HG03521 (cell line): ENCODE data around the gene CDH2.

Source experiments
- ATAC-seq: cut with Tn5 transposase; IDR thresholded peaks from one replicate; pipeline ENCODE4 v1.9.1; 2021; ENCODE audit warnings: mild to moderate bottlenecking, moderate library complexity; ENCODE audit not compliant: unreplicated experiment

The CDH2 gene

DNA sequence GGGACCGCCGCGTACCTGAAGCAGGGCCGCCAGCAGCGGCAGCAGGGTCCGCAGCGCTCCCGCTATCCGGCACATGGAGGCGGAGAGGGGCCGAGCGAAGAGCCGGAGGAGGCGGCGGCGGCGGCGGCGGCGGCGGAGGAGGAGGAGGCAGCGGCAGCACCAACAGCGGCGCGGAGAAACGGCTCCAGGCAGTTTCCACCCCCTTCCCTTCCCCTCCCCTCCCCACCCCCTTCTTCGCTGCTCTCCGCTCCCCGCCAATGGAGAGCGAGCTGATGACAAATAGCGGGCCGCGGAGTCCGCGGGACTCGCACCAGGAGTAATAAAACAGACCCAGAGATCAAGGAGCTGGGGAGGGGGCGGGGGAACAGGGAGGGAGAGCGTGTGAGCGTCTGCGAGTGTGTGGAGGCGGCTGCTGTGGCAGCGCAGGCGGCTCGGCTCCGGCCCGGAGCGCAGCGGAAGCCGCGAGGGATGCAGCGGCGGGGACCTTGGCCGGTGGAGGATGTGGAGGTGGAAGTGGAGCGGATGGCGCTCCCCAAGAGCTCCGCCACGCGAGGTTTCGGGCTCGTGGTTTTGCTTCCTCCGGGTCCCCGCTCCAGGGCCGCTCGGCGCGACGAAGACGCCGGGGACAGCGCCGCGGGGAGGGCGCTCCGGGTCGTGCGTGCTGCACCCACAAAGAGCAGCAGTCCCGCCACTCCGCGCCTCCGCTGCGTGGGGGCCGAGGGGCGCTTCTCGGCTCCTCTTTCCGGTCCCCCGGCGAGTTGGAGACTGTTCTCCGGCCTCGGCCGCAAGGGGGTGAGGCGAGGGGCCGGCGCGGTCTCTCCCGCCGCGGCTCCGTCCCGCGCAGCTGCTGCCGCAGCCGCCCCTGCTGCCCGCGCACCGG is at the start of gene CDH2:
CDH2 (minus strand) TSS at position 183 of the 880 bp plus-strand sequence; CDS start at position 75, 108 bp downstream.
- no peak for ATAC-seq

DNA sequence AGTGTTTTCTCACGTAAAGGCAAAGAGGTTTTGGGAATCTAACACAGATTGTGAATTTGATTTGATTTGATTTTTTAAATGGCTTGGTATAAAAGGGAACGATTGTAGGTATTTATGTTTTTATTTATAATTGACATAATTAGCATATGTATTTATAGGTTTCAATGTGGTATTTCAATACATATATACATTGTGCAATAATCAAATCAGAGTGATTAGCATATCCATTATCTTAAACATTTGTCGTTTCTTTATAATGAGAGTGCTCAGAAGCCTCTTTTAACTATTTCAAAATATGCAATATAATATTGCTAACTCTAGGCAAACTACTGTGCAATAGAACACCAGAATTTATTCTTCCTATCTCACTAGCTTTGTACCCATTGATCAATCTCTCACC is 35.1 kb upstream of the CDH2 start:
- no peak for ATAC-seq

DNA sequence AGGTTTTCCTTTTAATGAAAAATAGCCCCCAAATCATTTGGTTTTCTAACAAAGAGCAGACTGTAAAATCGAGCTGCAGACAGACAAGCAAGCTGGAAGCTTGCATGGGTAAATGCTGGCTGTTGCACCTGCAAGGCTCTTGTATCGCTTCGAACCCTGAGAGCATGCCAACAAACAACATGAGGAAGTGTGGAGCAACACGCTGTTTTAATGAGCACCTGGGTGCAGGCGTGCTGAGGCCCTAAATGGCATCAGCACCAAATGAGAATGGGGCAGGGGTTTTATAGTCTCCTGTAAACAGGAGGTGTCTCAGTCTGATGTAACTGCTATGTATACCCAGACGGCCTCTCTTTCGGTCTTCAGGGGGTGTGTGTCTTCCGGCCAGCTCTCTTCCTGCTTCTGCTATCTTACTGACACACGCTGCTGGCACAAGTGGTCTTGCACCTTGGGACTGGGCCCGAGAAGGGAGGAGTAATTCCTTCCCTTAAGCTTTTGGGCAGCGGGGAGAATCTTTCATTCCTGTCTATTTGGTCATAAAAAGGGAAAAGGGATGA is 31.9 kb upstream of the CDH2 start:
- no peak for ATAC-seq

DNA sequence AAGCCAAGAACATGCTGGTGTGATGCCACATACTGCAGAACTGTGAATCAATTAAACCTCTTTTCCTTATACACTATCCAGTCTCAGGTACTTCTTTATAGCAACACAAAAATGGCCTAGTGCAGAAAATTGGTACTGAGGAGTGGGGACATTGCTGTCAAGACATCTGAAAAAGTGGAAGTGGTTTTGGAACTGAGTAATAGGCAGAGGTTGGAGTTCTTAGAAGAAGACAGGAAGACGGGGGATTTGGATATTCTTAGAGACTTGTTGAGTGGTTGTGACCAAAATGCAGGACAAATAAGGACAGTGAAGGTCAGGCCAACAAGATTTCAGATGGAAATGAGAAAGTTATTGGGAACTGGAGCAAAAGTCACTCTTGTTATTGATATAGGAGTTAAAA is 31.3 kb upstream of the CDH2 start:
- ATAC-seq, result no peak

DNA sequence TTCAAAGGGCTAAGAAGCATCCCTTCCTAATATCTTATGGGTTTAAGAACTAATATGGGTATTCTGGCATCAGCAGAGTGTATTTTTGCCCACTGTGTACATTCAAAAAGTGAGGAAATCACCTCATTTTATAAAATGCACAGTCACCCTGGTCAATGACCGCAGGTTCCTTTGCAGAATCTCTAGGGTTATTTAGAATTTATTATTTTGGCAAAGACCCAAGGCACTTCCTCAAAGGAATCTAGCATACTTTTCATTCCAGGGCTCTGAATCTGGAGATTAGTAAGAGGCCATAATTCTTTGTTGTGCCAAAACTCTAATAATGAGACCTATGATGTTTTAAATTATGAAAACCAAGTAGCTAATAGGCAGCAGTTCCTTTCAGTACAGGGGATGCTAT is 27.2 kb upstream of the CDH2 start:
- no peak for ATAC-seq

DNA sequence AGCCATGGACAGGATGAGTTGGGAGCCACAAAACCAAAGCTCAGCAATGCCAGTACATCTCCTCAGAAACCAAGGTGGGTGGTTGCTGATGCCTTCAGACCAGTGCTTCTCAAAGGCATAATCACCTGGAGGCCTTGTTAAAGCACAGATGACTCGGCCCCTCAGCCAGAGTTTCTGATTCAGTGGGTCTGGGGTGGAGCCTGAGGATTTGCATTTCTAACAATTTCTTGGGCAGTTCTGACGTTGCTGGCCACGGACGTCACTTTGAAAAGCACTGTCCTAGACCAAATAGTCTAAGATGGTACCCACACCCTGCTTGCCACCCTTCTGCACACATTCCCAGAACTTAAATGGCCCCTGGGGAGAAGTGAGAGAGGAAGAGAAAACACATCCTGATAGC is 24.1 kb upstream of the CDH2 start:
- no peak for ATAC-seq

DNA sequence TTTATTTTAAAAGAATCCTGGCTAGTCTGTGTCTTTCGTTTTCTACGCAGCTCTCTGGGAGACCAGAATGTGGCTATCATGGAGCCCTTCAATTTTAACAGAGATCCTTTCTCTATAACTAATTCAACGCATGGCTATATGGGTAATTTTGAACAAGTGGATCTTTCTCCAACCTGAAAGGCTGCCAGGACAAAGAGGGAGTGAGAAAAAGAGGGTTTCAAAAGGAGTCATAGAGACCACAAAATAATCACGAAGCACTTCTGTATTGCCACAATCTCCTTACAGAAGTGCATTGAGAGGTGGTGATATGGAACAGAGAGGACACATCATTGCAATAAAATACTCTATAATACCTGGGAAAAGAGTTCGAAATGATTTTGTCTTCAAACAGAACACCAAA is 21.7 kb upstream of the CDH2 start:
- no peak for ATAC-seq

DNA sequence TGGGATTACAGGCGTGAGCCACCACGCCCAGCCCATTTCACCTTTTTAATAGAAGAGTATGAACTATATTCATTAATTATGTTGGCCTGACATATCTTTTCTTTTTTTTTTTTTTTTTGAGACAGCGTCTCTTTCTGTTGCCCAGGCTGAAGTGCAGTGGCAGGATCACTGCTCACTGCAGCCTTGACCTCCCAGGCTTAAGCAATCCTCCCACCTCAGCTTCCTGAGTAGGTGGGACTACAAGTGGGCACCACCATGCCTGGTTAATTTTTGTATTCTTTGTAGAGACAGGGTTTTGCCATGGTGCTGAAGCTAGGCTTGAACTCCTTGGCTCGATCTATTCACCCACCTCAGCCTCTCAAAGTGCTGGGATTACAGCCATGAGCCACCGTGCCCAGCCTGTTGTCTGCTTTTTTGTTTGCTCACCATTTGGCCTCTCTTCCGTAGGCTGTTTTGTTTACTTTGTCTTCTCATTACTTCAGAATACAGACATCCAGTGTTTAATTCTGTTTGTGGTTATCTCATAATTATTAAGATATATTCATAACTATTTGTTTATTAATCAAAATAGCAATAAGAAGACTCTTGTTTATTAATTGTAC is 16.3 kb upstream of the CDH2 start:
- no peak for ATAC-seq

DNA sequence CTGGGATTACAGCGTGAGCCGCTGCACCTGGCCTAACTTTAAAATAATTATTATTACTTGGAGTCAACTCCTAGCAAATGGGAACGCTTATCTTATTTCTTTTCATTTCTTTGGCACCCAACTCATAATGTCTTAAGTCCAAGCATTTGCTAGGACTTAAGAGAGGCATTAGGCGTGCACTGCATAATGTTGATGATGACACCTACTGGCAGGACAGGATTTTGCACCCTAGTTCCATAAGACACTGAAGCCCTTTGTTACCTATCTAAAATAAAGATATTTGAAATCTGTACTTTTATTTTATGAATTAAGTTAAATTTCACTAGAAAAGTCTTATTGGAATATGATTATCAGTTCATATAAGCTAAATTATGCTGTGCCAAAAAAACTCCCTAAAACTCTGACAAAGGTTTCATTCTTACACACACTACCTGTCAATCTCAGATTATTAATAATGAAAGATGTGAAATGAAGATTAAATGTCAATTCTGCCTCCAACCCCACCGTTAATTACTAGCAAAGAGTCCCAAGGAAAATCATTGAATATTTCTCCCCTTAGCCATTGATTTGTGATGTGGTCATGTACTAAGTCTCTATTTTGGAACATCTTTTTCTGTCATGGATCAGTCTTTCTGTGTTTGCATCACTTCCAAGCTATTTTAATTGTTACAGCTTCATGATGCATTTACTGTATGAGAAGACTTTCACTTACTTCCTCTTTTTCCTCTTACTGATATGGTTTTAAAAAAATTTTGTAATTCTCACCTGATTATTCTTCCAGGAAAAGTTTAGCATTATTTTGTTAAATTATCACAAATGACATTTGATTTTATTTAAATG is 12.7 kb upstream of the CDH2 start:
- no peak for ATAC-seq

DNA sequence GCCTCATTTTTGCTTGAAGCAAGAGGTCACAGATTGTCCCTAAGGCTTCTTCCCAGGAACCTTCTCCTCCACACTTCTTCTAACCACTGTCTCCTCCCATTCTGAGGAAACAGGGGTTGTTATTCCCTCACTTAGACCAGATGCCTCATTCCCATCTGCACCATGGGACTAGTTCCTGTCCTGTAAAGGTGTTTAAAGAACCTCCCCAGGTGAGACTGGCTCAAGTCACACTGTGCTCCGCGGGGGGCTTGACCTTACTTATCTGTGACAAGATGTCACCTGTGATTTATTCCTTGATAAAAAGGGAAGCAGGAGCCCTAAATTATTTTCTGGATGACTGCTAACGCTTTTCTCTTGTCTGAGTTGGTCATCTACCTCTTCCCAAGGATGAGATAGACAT is 8.2 kb upstream of the CDH2 start:
- no peak for ATAC-seq

DNA sequence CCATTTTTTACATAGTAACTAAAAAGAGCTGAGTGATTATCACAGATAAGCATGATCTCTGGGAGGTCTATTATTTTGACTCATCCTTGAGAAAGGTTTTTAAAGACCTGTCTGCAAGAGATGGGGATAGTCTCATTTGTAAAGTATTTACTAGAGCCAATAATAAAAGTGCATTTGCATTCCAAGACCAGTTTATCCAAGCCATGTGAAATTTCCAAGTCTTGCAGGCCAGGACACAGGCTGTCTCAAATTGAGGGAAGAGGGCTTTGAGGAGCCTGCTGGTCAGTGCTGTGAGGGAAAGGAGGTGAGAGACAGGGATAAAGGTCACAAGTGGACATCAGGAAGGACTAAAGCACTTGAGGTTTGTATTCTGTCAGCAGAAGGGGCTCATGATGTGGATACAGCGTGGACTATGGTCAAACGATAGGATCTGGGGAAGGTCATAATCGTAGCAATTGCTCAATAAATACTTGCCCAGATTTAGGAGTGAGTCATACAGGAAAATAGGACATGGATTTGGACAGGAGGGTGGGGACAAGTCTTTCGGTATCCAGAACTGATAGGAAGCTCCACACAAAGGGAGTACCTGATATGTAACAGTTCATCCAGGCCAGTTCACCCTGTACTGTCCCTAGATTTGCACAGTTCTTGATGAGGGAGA is 6.6 kb upstream of the CDH2 start:
- ATAC-seq, result no peak

DNA sequence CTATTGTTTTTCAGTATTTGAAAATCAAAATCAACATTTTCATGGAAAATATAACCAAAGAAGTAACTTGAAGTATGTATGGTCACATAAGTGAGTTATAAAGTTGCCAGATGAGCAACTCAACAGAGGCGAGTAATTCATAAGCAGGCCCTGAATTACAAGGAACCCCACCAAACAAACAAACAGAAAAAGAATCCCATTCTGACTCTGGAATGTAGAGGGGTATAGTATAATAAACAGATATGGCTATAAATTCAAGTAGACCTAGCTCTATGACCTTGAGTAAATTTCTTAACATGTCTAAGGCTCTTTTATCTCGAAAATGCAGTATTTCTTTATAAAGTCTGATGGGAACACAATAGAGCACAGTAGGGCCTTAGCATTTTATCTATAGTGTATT is 4.7 kb upstream of the CDH2 start:
- ATAC-seq, result no peak

DNA sequence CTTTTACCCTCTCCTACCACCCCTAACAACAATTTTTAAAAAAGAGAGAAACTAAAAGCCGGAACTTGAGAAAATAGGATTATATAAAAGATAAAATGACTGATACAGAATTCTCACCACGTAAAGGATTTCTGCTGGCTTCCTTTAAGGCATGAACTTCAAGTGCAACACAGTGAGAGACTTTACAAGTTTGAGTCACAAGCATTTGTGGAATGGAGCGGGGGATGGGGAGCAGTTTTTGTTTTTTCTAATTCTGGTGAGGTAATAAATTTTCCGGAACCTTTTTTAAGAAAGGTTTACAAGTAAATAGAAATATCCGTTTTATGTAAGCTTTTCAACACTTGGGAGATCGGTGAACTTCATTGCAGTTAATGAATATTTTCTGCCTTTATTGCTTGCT is 1.8 kb upstream of the CDH2 start:
- ATAC-seq, result no peak

DNA sequence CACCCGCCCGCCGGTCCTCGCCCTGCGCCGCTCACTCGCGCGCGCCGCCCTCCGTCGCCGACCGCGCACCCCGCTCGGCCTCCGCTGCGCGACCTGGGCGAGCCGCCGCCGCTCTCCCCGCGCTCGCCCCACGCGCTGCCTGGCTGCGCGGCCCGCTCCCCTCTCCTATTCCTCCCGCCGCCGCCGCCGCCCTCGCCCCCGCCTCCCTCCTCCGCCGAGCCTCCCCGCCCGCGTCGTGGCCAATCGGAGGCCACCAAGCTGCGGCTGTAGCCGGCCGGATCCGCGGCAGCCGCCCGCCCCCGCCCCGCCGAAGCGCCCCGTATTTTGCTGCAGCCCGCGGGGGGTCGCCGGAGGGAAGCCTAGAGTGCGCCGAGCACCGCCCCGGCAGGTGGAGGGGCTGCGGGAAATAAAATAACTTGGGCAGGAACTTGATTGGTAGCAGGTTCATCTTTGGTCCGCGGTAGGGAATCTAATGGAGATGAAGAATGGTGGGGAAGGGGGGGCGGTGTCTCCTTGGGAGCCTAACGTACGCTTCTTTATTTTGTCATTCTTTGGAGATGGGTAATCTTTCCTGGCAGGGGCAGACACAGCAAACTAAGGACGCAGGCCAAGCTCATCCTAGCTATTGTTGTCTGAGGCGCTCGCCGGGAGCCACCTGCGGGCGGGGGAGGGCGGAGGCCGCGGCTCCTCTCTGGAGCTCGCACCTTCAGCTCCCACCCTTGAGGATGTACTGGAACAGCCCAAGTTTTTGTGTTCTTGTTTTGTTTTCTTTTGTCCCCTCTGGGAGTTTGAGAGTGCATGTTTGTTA is 1.1 kb upstream of the CDH2 start:
- no peak for ATAC-seq

DNA sequence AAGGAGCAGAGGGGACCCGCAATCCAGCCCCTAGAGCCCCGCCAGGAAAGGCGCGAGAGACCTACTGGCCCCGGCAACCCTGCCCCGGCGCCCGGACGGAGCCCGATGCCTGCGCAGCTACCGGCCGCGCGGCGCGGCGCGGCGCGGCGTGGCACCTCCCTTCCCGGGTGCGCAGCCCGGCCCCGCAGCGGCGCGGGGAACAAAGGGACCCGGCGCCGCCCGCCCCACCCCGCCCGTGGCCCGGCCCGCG is 307 bp downstream of the CDH2 start:
- ATAC-seq, result no peak

DNA sequence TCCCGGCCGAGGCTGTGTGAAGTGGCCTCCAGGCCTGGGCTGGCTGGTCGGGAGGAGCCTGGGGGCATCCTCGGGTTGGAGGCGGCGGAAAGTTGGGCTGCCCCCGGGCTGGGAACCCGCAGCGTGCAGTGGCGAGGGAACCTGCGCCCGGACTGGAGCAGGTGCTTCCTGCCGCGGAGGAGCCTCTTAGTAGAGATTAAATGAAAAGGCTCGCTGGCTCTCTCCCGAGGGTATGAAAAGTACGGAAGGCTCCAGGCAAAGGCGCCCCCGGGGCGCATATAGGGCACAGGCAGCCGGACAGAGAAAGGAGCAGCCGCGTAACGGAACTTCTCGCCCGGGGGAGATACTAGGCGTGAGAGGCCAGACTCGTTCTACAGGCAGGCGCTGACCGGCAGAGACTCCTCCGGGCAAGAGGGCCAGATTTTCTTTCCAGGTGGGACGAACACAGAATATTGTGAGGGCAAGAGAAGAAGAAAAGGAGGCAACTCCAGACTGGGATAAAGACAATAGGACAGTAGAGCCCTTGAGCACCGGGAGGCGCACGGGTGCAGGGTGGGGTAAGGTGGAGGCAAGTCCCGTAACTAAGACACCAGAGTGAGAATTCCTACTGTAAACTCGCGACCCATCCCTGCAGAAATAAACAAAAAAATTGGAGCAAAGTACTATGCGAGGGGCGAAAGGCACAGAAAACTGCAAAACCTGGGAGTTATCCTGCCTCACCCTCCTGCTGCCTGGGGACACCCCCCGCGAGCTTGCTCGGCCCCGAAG is 816 bp downstream of the CDH2 start:
- no peak for ATAC-seq

DNA sequence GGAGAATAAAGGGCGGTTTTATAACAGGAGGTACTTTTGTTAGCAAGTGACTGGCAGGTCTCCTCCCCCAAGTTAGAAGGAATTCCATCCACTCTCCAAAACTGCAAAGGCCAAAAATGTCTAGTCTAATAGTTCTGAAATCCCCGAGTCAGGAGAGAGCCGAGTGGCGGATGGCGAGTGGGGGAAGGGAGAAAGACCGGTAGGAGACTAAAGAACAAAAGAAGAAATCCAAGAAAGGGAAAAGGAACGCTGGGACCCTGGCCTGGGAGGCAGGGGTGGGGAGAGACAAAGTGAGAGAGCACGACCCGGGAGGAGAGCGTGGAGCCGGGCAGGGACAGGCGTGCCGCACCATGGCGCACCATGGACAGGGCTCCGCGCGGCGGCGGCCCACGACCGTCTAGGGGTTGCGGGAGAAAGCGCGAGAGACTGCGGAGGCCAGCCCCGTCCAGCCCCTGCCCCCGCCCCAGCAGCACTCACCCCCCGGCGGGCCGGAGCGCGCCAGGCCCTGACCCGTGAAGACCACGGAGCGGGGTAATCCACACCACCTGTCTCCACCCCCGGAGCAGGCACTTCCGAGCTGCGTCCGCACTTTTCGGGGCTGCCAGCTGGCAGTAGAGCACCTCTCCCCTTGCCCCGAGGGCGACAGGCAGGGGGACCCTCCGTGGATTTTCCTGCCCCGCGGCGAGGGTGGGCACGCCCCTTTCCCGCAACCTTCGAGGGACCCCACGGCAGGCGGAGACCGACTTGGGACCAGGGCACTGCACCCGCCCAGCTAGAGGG is 1.6 kb downstream of the CDH2 start:
- no peak for ATAC-seq

DNA sequence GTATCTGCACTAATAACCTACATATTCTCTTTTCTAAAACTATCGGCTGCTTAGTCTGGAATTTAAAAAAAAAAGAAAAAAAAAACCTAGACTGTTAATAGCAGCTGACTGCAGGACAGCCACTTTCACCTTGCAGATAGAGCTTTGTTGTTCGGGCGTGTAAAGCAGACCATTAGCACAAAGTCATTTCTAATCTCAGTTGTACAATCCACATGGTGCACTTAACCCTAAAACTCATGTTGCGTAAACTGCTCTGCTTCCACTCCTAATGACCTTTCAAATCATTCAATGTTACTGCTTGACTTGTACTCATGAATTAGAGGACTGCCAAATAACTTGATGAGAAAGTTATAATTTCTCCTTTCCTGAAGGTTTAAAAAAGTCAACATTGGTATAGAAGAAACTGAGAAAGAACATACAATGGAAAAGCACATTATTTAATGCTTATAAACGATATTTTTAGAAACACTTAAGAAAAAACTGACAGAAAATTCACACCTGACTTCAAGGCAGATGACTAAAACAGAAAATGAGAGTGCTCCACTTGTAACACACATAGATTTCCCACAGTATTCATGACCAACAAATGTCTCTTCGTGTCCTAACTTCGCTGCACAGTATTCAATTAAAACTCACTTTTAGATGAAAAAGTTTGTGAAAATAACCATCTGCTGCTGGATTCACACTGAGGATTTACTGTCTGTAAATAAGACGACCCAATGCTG is 2.6 kb downstream of the CDH2 start:
- ATAC-seq, result no peak
